NT2/D1 (cell line): ENCODE results near the gene RPL10A.

Experiments
- SUZ12 ChIP-seq: IDR thresholded peaks from 2 replicates; pipeline ENCODE4 v1.6.1; 2011; ENCODE audit not compliant: insufficient read length, insufficient read depth; ENCODE audit errors: extremely low read depth
- YY1 ChIP-seq: IDR thresholded peaks from 2 replicates; pipeline ENCODE4 v1.6.1; 2011; ENCODE audit not compliant: insufficient read length, insufficient read depth
- ZNF274 ChIP-seq: IDR thresholded peaks from 2 replicates; pipeline ENCODE4 v1.6.1; 2011; ENCODE audit warnings: mild to moderate bottlenecking, low read depth, low read length

- TF ChIP-seq ZNF274 (no peak), SUZ12 (no peak), YY1 (no peak)
These were observed 35.3 kb downstream of the RPL10A start for GRCh38 chr6:35503534-35503933.
